ENCODE results near the gene MBLAC1.

- no peak for TF ChIP-seq RARB (CRISPR knock-in tag; IDR thresholded peaks at IDR 0.05)
- no peak for TF ChIP-seq ARNTL (CRISPR knock-in tag; IDR thresholded peaks at IDR 0.05; ENCODE audit: borderline replicate concordance, low read depth)
- TF ChIP-seq ZNF8 (CRISPR knock-in tag; IDR thresholded peaks at IDR 0.05): no peak
- TF ChIP-seq PATZ1 (CRISPR knock-in tag; IDR thresholded peaks at IDR 0.05; ENCODE audit: borderline replicate concordance): no peak
- TF ChIP-seq ZC3H10 (CRISPR knock-in tag; IDR thresholded peaks at IDR 0.05): no peak
- no peak for TF ChIP-seq POU6F1 (CRISPR knock-in tag; IDR thresholded peaks at IDR 0.05; ENCODE audit: borderline replicate concordance, low read depth)
- no peak for TF ChIP-seq ZNF565 (CRISPR knock-in tag; conservative IDR thresholded peaks at IDR 0.05; ENCODE audit: low read depth)
- TF ChIP-seq, protein P1, sequence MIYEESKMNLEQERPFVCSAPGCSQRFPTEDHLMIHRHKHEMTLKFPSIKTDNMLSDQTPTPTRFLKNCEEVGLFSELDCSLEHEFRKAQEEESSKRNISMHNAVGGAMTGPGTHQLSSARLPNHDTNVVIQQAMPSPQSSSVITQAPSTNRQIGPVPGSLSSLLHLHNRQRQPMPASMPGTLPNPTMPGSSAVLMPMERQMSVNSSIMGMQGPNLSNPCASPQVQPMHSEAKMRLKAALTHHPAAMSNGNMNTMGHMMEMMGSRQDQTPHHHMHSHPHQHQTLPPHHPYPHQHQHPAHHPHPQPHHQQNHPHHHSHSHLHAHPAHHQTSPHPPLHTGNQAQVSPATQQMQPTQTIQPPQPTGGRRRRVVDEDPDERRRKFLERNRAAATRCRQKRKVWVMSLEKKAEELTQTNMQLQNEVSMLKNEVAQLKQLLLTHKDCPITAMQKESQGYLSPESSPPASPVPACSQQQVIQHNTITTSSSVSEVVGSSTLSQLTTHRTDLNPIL (CRISPR knock-in tag; IDR thresholded peaks at IDR 0.05; ENCODE audit: low read depth): no peak
- no peak for TF ChIP-seq SNAI2 (CRISPR knock-in tag; IDR thresholded peaks at IDR 0.05)
- no peak for TF ChIP-seq ESRRG (CRISPR knock-in tag; IDR thresholded peaks at IDR 0.05)
Observed at GRCh38 chr7:100154651-100155491, 28.1 kb downstream of the MBLAC1 start.

All from SK-N-SH treated with all-trans-retinoic acid at 6 μM for 48 hours (cell line).